Smooth muscle cell (in vitro differentiated cells): Measurements from ENCODE around the gene BCL2L1. TPM values are rescaled to one million over a fixed set of nuclear protein-coding genes. Genes with fewer than 3 reads are reported as not detected.

Experiments
- DNase-seq: peaks from one replicate; lab custom pipeline; 2025; ENCODE audit not compliant: unreplicated experiment; lab: John Stamatoyannopoulos, UW
- H2AFZ ChIP-seq: fragments of 200-600 bp; sonication (generic); 2 replicates; pipeline ENCODE4 v1.6.0; 2016; ENCODE audit warnings: antibody characterized with exemption, low read depth, mild to moderate bottlenecking
- H3F3A ChIP-seq: fragments of 200-600 bp; sonication (generic); 2 replicates; pipeline ENCODE4 v1.6.0; 2017; ENCODE audit warnings: antibody characterized with exemption, low read depth
- H3K27ac ChIP-seq: fragments of 200-600 bp; sonication (generic); 2 replicates; pipeline ENCODE4 v1.5.1; 2016; ENCODE audit warnings: low read depth, mild to moderate bottlenecking
- H3K27me3 ChIP-seq: fragments of 200-600 bp; sonication (generic); 2 replicates; pipeline ENCODE4 v1.6.1; 2016; ENCODE audit warnings: low read depth, mild to moderate bottlenecking
- H3K36me3 ChIP-seq: fragments of 200-600 bp; sonication (generic); 2 replicates; pipeline ENCODE4 v1.5.1; 2016; ENCODE audit warnings: low read depth
- H3K4me1 ChIP-seq: fragments of 200-600 bp; sonication (generic); 2 replicates; pipeline ENCODE4 v1.5.1; 2016; ENCODE audit warnings: low read depth
- H3K4me2 ChIP-seq: fragments of 200-600 bp; sonication (generic); 2 replicates; pipeline ENCODE4 v1.6.0; 2016; ENCODE audit warnings: mild to moderate bottlenecking
- H3K4me3 ChIP-seq: fragments of 200-600 bp; sonication (generic); 2 replicates; pipeline ENCODE4 v1.5.1; 2016; ENCODE audit warnings: mild to moderate bottlenecking
- H3K79me2 ChIP-seq: fragments of 200-600 bp; sonication (generic); 2 replicates; pipeline ENCODE4 v1.6.0; 2016; ENCODE audit warnings: low read depth, mild to moderate bottlenecking
- H3K9ac ChIP-seq: fragments of 200-600 bp; sonication (generic); 2 replicates; pipeline ENCODE4 v1.6.0; 2016; ENCODE audit warnings: low read depth
- H3K9me3 ChIP-seq: fragments of 200-600 bp; sonication (generic); replicated peaks from 2 replicates; pipeline ENCODE4 v1.5.1; 2016; ENCODE audit warnings: low read depth
- H4K20me1 ChIP-seq: fragments of 200-600 bp; sonication (generic); 2 replicates; pipeline ENCODE4 v1.6.0; 2016; ENCODE audit warnings: low read depth
- WGBS: methylation state at CpG from one replicate; pipeline ENCODE4 v1.1.7; 2016; ENCODE audit warnings: low lambda C conversion rate; 5-methylcytosine and 5-hydroxymethylcytosine counted together
- polyA plus RNA-seq: library from polyadenylated mRNA; unstranded; fragments of >200 nt; fragmentation: Nextera tagmentation; extraction: Ambion mirVana; gene quantifications from 2 replicates; pipeline ENCODE4 v1.2.1, GENCODE V29; 2016
- total RNA-seq: library from RNA; depleted of rRNA; stranded (reverse); fragments of >200 nt; gene quantifications from 2 replicates; pipeline ENCODE4 v1.2.3, GENCODE V29; 2014
- TF ChIP-seq, protein P1 (sequence below): fragments of 200-600 bp; sonication (generic); IDR thresholded peaks from 2 replicates; pipeline ENCODE4 v1.5.1; 2017; ENCODE audit warnings: borderline replicate concordance, mild to moderate bottlenecking, antibody characterized with exemption; ENCODE audit not compliant: insufficient read depth, poor library complexity, severe bottlenecking

Gene BCL2L1
- total and polyA plus RNA-seq, 2 experiments from 2014 or later: 24.8 to 47.0 TPM

DNA sequence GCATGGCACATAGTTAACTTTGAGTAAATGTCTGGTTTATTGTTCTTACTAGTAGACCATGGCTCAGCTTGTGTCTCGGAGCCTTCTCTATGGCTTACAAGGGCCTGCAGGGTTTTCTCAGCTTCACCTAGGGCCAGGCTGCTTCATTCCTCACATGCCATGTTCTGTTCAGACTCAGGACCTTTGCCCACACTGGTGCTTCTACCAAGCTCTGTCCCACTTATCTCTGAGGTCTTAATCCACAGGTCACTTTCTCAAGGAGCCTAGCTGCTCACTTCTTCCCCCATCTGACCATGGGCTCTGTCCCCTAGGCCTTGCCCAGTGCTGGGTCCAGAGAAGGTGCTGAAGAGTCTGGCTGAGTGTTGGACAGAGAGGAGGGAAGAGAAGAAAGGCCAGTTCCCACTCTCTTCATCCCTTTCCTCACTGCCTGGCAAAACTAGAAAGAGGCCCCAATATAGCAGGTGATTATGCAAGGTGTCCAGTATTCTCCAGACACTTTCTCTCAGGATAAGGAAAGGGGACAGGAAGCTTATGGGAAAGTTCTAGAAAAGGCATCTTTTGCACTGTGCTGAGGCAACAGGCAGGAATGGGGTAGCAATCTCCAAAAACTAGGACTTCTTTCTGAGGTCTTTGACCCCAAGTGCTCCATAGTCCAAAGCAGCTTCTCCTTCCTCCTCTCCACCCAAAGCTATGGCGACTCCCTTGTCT is 45.0 kb downstream of the BCL2L1 start:
- Histone ChIP-seq H3K9ac (no peak overlapping the region), H3K4me3 (no peak overlapping the region), H3K9me3 (no peaks in the 10 kb centered on the region), H4K20me1 (peaks cover 61% of the 10 kb centered on the region), H2AFZ (no peak overlapping the region), H3K4me2 (peak overlapping the region; percentile 24), H3K36me3 (no peaks in the 10 kb centered on the region), H3K79me2 (peaks cover 19% of the 10 kb centered on the region), H3K4me1 (peaks cover 23% of the 10 kb centered on the region), H3F3A (no peaks in the 10 kb centered on the region), H3K27ac (peak overlapping the region; percentile 32), H3K27me3 (no peaks in the 10 kb centered on the region)
- 85% methylated on average over 2 of the region's 2 CpGs for WGBS
- TF ChIP-seq, protein P1, sequence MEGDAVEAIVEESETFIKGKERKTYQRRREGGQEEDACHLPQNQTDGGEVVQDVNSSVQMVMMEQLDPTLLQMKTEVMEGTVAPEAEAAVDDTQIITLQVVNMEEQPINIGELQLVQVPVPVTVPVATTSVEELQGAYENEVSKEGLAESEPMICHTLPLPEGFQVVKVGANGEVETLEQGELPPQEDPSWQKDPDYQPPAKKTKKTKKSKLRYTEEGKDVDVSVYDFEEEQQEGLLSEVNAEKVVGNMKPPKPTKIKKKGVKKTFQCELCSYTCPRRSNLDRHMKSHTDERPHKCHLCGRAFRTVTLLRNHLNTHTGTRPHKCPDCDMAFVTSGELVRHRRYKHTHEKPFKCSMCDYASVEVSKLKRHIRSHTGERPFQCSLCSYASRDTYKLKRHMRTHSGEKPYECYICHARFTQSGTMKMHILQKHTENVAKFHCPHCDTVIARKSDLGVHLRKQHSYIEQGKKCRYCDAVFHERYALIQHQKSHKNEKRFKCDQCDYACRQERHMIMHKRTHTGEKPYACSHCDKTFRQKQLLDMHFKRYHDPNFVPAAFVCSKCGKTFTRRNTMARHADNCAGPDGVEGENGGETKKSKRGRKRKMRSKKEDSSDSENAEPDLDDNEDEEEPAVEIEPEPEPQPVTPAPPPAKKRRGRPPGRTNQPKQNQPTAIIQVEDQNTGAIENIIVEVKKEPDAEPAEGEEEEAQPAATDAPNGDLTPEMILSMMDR: no peak
- DNase-seq: no peak

DNA sequence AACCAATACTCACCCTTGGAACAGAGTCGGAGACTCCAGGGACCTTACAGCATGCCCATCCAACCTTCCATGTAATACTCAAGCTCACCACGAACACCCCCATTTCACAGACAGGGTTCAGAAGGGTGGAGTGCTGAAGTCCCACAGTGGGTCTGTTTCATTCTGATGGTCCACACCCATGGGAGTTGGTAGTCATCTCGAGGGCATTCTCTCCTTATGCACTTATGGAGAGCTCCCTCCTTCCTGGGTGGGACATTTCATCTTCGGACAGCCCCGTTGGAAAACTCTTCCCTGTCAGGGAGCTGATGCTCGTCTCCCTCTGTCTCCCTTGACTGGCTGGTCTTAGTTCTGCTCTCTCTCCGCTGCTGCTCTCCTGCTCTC is 46.1 kb downstream of the BCL2L1 start:
- TF ChIP-seq, protein P1: no peak
- no peak for DNase-seq
- Histone ChIP-seq H3K9me3 (no peaks in the 10 kb centered on the region), H3K27ac (no peak overlapping the region), H3K79me2 (peaks cover 13% of the 10 kb centered on the region), H2AFZ (no peak overlapping the region), H3K4me1 (peaks cover 23% of the 10 kb centered on the region), H3F3A (no peaks in the 10 kb centered on the region), H3K36me3 (no peaks in the 10 kb centered on the region), H3K4me3 (no peak overlapping the region), H4K20me1 (peaks cover 59% of the 10 kb centered on the region), H3K4me2 (no peak overlapping the region), H3K27me3 (no peaks in the 10 kb centered on the region), H3K9ac (no peak overlapping the region)
- 95% methylated on average over 7 of the region's 7 CpGs for WGBS

DNA sequence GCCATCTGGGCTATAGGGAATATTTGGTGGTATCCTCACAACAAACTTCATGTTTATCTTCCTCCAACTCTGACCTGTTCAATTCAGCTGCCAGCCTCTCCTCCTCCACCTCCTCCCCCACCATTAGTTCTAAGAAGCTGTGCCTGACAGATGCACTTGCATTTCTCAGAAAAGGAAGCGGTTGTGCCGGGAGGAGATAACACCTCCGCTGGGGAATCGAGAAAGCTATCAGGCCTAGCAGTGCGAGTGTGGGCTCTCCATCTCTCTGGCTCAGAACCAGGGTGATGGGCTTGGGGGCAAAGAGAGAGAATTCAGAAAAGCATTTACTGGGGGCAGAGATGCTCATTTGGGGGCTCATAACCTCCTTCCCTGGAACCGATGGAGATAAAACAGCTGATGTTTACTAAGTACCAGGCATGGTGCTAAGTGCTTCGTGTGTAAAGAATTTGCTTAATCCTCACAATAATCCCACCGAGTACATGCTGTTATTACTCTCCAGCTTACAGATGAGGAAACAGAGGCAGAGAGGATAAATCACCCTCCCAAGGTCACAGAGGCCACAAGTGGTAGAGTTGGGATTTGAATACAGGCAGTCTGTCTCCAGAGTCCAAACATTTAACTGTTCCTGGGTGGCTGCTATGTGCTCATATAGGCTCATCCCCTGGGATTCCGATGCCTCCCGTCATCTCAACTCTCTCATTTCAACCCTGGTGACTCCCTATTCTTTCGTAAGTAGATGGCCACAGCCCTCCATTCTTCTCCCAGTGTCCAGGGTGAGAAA is 46.6 kb downstream of the BCL2L1 start:
- Histone ChIP-seq H3F3A (peaks cover 4% of the 10 kb centered on the region), H3K9me3 (no peaks in the 10 kb centered on the region), H3K4me3 (no peak overlapping the region), H3K4me1 (peaks cover 23% of the 10 kb centered on the region), H2AFZ (no peak overlapping the region), H3K36me3 (no peaks in the 10 kb centered on the region), H3K9ac (no peak overlapping the region), H4K20me1 (peaks cover 65% of the 10 kb centered on the region), H3K79me2 (peaks cover 13% of the 10 kb centered on the region), H3K4me2 (peak overlapping the region; percentile 52), H3K27me3 (no peaks in the 10 kb centered on the region), H3K27ac (no peak overlapping the region)
- TF ChIP-seq, protein P1: no peak
- no peak for DNase-seq
- 49% methylated on average over 11 of the region's 11 CpGs for WGBS
